ENCODE measurements around the gene SLC35E2B.
"Not testable (repeated sequence)": the region's sequence is repeated elsewhere in the genome, so short reads cannot be mapped to it uniquely, and the experiment has no call there.

- TF ChIP-seq, protein P1, sequence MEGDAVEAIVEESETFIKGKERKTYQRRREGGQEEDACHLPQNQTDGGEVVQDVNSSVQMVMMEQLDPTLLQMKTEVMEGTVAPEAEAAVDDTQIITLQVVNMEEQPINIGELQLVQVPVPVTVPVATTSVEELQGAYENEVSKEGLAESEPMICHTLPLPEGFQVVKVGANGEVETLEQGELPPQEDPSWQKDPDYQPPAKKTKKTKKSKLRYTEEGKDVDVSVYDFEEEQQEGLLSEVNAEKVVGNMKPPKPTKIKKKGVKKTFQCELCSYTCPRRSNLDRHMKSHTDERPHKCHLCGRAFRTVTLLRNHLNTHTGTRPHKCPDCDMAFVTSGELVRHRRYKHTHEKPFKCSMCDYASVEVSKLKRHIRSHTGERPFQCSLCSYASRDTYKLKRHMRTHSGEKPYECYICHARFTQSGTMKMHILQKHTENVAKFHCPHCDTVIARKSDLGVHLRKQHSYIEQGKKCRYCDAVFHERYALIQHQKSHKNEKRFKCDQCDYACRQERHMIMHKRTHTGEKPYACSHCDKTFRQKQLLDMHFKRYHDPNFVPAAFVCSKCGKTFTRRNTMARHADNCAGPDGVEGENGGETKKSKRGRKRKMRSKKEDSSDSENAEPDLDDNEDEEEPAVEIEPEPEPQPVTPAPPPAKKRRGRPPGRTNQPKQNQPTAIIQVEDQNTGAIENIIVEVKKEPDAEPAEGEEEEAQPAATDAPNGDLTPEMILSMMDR (IDR thresholded peaks at IDR 0.05): not testable (repeated sequence)
- TF ChIP-seq CEBPB (IDR thresholded peaks at IDR 0.05); EP300 (IDR thresholded peaks at IDR 0.05); JUN (IDR thresholded peaks at IDR 0.05); KDM1A (IDR thresholded peaks at IDR 0.05; ENCODE audit: low read depth); GATA3 (IDR thresholded peaks at IDR 0.05; ENCODE audit: borderline replicate concordance); MAFK (IDR thresholded peaks at IDR 0.05; ENCODE audit: partially characterized antibody): not testable (repeated sequence)
Measured at GRCh38 chr1:1715109-1715883, 22.7 kb upstream of the SLC35E2B start.

All from A549 (cell line).